ENCODE data around the gene CORO1C.

CORO1C gene

DNA sequence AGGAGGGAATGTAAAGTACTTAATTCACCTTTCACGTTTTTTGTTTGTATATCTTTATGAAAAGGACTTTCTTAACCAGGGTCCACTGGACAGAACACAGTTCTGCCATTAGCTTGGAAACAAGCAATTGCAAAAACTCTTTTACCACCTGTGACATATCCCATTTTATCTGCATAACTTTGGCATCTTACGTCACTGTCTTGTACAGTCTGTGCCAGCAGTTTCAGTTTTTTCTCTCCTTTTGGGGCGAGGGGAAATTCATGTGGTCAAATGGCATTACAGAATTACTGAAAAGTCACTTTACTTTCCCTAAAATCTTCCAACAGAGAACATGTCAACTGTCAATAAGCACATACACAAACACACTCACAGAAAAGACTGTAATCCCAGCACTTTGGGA, 53.9 kb downstream of the CORO1C start:
- no peak overlapping the region for H3K4me3 ChIP-seq (ENCODE audit: low read depth, low read length)
- H3K27me3 ChIP-seq (ENCODE audit: insufficient read depth, low read depth, severe bottlenecking), result no peaks in the 10 kb centered on the region
- H3K36me3 ChIP-seq, result peaks cover 37% of the 10 kb centered on the region
- no peak for DNase-seq
- H3K27ac ChIP-seq, result no peak overlapping the region
- TF ChIP-seq, protein P1, sequence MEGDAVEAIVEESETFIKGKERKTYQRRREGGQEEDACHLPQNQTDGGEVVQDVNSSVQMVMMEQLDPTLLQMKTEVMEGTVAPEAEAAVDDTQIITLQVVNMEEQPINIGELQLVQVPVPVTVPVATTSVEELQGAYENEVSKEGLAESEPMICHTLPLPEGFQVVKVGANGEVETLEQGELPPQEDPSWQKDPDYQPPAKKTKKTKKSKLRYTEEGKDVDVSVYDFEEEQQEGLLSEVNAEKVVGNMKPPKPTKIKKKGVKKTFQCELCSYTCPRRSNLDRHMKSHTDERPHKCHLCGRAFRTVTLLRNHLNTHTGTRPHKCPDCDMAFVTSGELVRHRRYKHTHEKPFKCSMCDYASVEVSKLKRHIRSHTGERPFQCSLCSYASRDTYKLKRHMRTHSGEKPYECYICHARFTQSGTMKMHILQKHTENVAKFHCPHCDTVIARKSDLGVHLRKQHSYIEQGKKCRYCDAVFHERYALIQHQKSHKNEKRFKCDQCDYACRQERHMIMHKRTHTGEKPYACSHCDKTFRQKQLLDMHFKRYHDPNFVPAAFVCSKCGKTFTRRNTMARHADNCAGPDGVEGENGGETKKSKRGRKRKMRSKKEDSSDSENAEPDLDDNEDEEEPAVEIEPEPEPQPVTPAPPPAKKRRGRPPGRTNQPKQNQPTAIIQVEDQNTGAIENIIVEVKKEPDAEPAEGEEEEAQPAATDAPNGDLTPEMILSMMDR (IDR thresholded peaks at IDR 0.05; ENCODE audit: low read depth, low read length), result no peak
- no peaks in the 10 kb centered on the region for H3K9me3 ChIP-seq (ENCODE audit: severe bottlenecking)

DNA sequence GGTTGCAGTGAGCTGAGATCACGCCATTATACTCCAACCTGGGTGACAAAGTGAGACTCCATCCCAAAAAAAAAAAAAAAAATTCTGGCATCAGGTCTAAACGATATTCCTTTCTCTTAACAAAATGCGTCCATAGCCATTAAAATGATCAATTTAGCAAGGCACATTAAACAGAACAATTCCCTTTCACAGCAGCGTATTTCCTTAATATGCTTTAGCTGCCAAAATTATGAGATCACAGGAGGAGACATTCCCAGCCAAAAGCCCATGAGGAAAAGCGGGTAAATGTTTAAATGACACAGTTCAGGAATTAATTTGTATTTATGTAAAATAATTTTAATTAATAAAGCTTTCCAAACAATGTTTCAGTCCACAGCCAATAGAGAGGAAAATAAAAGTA, 54.6 kb downstream of the CORO1C start:
- TF ChIP-seq, protein P1 (IDR thresholded peaks at IDR 0.05; ENCODE audit: low read depth, low read length), result no peak
- DNase-seq, result no peak
- peaks cover 37% of the 10 kb centered on the region for H3K36me3 ChIP-seq

DNA sequence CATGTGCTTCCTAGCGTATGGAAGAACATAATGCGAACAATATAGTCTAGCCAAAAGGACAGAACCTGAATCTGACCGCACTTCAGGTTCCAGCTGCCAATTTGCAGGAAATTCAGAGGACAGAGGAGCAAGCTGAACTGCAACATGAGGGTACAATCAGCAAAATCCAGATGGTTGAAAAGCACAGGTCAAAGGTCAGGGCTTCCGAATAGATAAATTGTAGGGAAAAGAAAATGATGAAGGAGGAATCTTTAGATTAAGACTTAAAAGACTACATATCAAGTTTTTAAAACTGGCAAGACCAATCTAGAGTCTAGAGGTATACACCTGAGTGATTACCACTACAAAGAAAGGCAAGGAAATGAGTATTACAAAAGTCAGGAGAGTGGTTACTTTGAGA, 55.5 kb downstream of the CORO1C start:
- Histone ChIP-seq H3K9me3 (ENCODE audit: severe bottlenecking) (no peaks in the 10 kb centered on the region), H3K36me3 (peaks cover 37% of the 10 kb centered on the region), H3K27me3 (ENCODE audit: insufficient read depth, low read depth, severe bottlenecking) (no peaks in the 10 kb centered on the region), H3K27ac (no peak overlapping the region), H3K4me3 (ENCODE audit: low read depth, low read length) (no peak overlapping the region)
- DNase-seq, result no peak
- TF ChIP-seq, protein P1 (IDR thresholded peaks at IDR 0.05; ENCODE audit: low read depth, low read length), result no peak

More for the DNA sequence above, 54.6 kb downstream of the CORO1C start:
- Histone ChIP-seq H3K27me3 (ENCODE audit: insufficient read depth, low read depth, severe bottlenecking) (no peaks in the 10 kb centered on the region), H3K9me3 (ENCODE audit: severe bottlenecking) (no peaks in the 10 kb centered on the region), H3K4me3 (ENCODE audit: low read depth, low read length) (no peak overlapping the region), H3K27ac (no peak overlapping the region)

DNA sequence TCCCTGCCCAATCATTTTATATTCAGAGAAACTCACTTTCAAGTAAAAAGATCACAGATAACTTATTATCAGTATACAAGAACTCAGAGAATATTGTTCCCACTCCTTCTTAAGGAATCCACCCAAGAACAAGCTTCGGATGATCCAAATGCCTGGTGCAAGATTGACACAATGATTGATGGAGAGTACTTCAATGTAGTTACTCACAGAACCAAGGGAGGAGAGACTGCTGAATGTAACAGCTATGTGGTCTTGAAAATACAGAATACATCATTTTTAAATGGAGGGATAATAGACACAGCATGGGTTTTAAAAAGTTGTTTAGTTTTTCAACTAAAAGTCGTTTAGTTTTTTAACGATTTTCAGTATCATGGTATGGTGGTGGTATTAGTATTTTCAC, 59.3 kb downstream of the CORO1C start:
- TF ChIP-seq, protein P1 (IDR thresholded peaks at IDR 0.05; ENCODE audit: low read depth, low read length), result no peak
- H3K4me3 ChIP-seq (ENCODE audit: low read depth, low read length), result no peak overlapping the region
- no peak for DNase-seq

DNA sequence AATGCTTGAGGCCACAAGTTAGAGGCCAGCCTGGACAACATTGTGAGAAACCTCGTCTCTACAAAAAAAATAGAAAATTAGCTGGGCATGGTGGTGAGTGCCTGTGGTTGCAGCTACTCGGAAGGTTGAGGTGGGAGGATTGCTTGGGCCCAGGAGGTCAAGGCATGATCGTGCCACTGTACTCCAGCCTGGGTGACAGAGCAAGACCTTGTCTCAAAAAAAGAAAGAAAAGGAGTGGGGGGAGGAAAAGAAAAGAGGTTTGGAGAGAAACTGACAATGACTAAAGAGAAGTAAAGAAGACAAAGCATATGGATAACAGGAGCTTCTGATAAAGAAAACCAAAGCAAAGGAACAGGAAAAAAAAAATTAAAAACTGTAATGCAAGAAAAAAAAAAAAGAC, 60.2 kb downstream of the CORO1C start:
- Histone ChIP-seq H3K27ac (no peak overlapping the region), H3K36me3 (peaks cover 15% of the 10 kb centered on the region), H3K27me3 (ENCODE audit: insufficient read depth, low read depth, severe bottlenecking) (no peaks in the 10 kb centered on the region), H3K4me3 (ENCODE audit: low read depth, low read length) (no peak overlapping the region), H3K9me3 (ENCODE audit: severe bottlenecking) (no peaks in the 10 kb centered on the region)
- DNase-seq, result no peak
- TF ChIP-seq, protein P1 (IDR thresholded peaks at IDR 0.05; ENCODE audit: low read depth, low read length), result no peak

More for the DNA sequence above, 59.3 kb downstream of the CORO1C start:
- Histone ChIP-seq H3K27ac (no peak overlapping the region), H3K9me3 (ENCODE audit: severe bottlenecking) (no peaks in the 10 kb centered on the region), H3K36me3 (peaks cover 23% of the 10 kb centered on the region), H3K27me3 (ENCODE audit: insufficient read depth, low read depth, severe bottlenecking) (no peaks in the 10 kb centered on the region)

DNA sequence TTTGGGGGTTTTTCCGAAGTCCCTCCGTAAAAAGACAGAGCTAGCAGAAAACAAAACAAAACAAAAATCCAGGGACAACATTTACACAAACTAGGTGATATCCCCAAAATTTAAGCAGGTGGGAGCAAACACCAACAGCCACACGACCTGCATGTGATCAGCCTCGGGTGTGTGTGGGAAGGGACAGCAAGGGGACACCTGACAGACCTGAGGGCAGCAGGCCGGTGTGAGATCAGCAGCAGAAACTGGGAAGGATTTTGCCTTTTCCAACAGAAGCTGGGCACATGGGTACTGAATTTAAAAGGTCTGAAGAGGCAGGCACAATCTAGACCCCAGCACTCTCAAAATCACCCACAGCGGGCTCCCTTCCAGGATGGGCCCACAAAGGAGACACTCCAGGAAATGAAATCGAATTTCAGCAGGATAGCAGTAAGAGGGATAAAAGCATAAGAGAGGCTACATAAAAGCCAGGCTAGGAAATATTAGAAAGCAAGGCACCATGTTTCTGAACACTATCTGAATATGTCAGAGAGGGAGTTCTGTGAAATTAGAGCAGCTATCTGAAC, 61.2 kb downstream of the CORO1C start:
- H3K27ac ChIP-seq, result no peak overlapping the region
- H3K36me3 ChIP-seq, result peaks cover 12% of the 10 kb centered on the region
- H3K27me3 ChIP-seq (ENCODE audit: insufficient read depth, low read depth, severe bottlenecking), result no peaks in the 10 kb centered on the region
- no peak for DNase-seq
- H3K9me3 ChIP-seq (ENCODE audit: severe bottlenecking), result no peaks in the 10 kb centered on the region
- TF ChIP-seq, protein P1 (IDR thresholded peaks at IDR 0.05; ENCODE audit: low read depth, low read length), result no peak
- no peak overlapping the region for H3K4me3 ChIP-seq (ENCODE audit: low read depth, low read length)

Data from WERI-Rb-1 (cell line).